Measurements from ENCODE around the gene TMOD1. TPM values are rescaled to one million over a fixed set of nuclear protein-coding genes. Genes with fewer than 3 reads are reported as not detected.

Gene TMOD1
- total RNA-seq, 3 donors from 2014 or later = 10.4 to 15.4 (median 13.9) TPM

GRCh38 chr9:97500263-97500662 lies 1.2 kb upstream of the TMOD1 start:
- Histone ChIP-seq H3K4me3 (no peak overlapping the region), H3K4me1 (no peaks in the 10 kb centered on the region), H3K27me3 (no peaks in the 10 kb centered on the region), H3K9me3 (no peaks in the 10 kb centered on the region), H3K36me3 (no peaks in the 10 kb centered on the region), H3K27ac (no peak overlapping the region)
- no peak for TF ChIP-seq CTCF (IDR thresholded peaks at IDR 0.05)
- TF ChIP-seq POLR2A (IDR thresholded peaks at IDR 0.05) = no peak
- TF ChIP-seq POLR2AphosphoS5 (IDR thresholded peaks at IDR 0.05) = no peak
- no peak for DNase-seq (ENCODE audit: low spot score in 2 of 2)
- intact Hi-C loops (cut with DNase I; ENCODE audit: low total_unique reads) = no loop called here

- Histone ChIP-seq H3K9me3 (no peaks in the 10 kb centered on the region), H3K27me3 (no peaks in the 10 kb centered on the region), H3K27ac (no peak overlapping the region), H3K36me3 (no peaks in the 10 kb centered on the region), H3K4me1 (no peaks in the 10 kb centered on the region), H3K4me3 (peak overlapping the region; percentile 66 to 81 (median 76))
- DNase-seq (ENCODE audit: low spot score in 2 of 2) = no peak
- intact Hi-C loops (cut with DNase I; ENCODE audit: low total_unique reads) = no loop called here
- no peak for TF ChIP-seq POLR2AphosphoS5 (IDR thresholded peaks at IDR 0.05)
- no peak for TF ChIP-seq POLR2A (IDR thresholded peaks at IDR 0.05)
- TF ChIP-seq CTCF (IDR thresholded peaks at IDR 0.05) = no peak
Measured at GRCh38 chr9:97500765-97501176, 695 bp upstream of the TMOD1 start.

- Histone ChIP-seq H3K9me3 (no peaks in the 10 kb centered on the region), H3K4me3 (peak overlapping the region; percentile 66 to 81 (median 76)), H3K4me1 (no peaks in the 10 kb centered on the region), H3K36me3 (no peaks in the 10 kb centered on the region), H3K27me3 (no peaks in the 10 kb centered on the region), H3K27ac (peak overlapping the region; percentile 42 to 71)
- intact Hi-C loops (cut with DNase I; ENCODE audit: low total_unique reads) = no loop called here
- DNase-seq (ENCODE audit: low spot score in 2 of 2) = no peak
- TF ChIP-seq POLR2A (IDR thresholded peaks at IDR 0.05) (no peak), POLR2AphosphoS5 (IDR thresholded peaks at IDR 0.05) (no peak), CTCF (IDR thresholded peaks at IDR 0.05) (no peak)
Measured at GRCh38 chr9:97501972-97502221, 431 bp downstream of the TMOD1 start.

GRCh38 chr9:97502222-97502983 lies 937 bp downstream of the TMOD1 start:
- Histone ChIP-seq H3K4me1 (no peaks in the 10 kb centered on the region), H3K36me3 (no peaks in the 10 kb centered on the region), H3K27ac (peak overlapping the region; percentile 42 to 71), H3K4me3 (peak overlapping the region; percentile 66 to 81 (median 76)), H3K9me3 (no peaks in the 10 kb centered on the region), H3K27me3 (no peaks in the 10 kb centered on the region)
- no peak for DNase-seq (ENCODE audit: low spot score in 2 of 2)
- TF ChIP-seq CTCF (IDR thresholded peaks at IDR 0.05) (no peak), POLR2A (IDR thresholded peaks at IDR 0.05) (no peak), POLR2AphosphoS5 (IDR thresholded peaks at IDR 0.05) (no peak)
- intact Hi-C loops (cut with DNase I; ENCODE audit: low total_unique reads) = no loop called here

- intact Hi-C loops (cut with DNase I; ENCODE audit: low total_unique reads) = no loop called here
Measured at GRCh38 chr9:97502984-97503861, 1.8 kb downstream of the TMOD1 start.

More at GRCh38 chr9:97502984-97503861, 1.8 kb downstream of the TMOD1 start:
- no peak for TF ChIP-seq CTCF (IDR thresholded peaks at IDR 0.05)
- TF ChIP-seq POLR2AphosphoS5 (IDR thresholded peaks at IDR 0.05) = no peak
- TF ChIP-seq POLR2A (IDR thresholded peaks at IDR 0.05) = no peak
- Histone ChIP-seq H3K36me3 (no peaks in the 10 kb centered on the region), H3K27ac (peak overlapping the region; percentile 35 to 69), H3K9me3 (no peaks in the 10 kb centered on the region), H3K27me3 (no peaks in the 10 kb centered on the region), H3K4me1 (no peaks in the 10 kb centered on the region), H3K4me3 (peak overlapping the region; percentile 66 to 81 (median 76))
- DNase-seq (ENCODE audit: low spot score in 2 of 2) = no peak

Measured in breast epithelium (tissue), 4 donors.